Kidney (tissue), 14 donors: ENCODE data around the gene IPPK. TPM values are rescaled to one million over a fixed set of nuclear protein-coding genes. Genes with fewer than 3 reads are reported as not detected.

Experiments used
- DNase-seq, 5 donors: peaks; one replicate each; pipeline ENCODE4 v3.0.0-alpha.2; 2013 to 2020
- FAIRE-seq: peaks from 2 replicates; lab custom pipeline; 2012; peaks lifted over from hg19 to GRCh38; lab: Jason Lieb, UNC
- H3K27ac ChIP-seq, 2 donors: one replicate each; pipeline ENCODE4 v1.7.0; 2013; ENCODE audit warnings: low read depth in 2 of 2, low read length in 2 of 2, inconsistent platforms in 1 of 2
- H3K27me3 ChIP-seq: one replicate; pipeline ENCODE4 v1.7.1; 2013; ENCODE audit warnings: low read length, inconsistent platforms; ENCODE audit not compliant: control insufficient read depth, insufficient read depth
- H3K36me3 ChIP-seq, 3 donors: one replicate each; pipeline versions ENCODE4 v1.7.0 to v1.7.1; 2013; ENCODE audit warnings: low read length in 3 of 3, control low read depth in 1 of 3, inconsistent platforms in 1 of 3; ENCODE audit not compliant: insufficient read depth in 3 of 3, control insufficient read depth in 2 of 3
- H3K4me1 ChIP-seq, 3 donors: one replicate each; pipeline versions ENCODE4 v1.7.0 to v1.7.1; 2013; ENCODE audit warnings: low read length in 3 of 3, inconsistent platforms in 1 of 3, low read depth in 1 of 3; ENCODE audit not compliant: control insufficient read depth in 2 of 3, insufficient read depth in 2 of 3
- H3K4me3 ChIP-seq, 3 donors: one replicate each; pipeline versions ENCODE4 v1.7.0 to v1.8.1; 2013; ENCODE audit warnings: low read length in 3 of 3, control low read depth in 1 of 3, inconsistent platforms in 1 of 3
- H3K9ac ChIP-seq, 3 donors: one replicate each; pipeline versions ENCODE4 v1.7.0 to v1.7.1; 2013; ENCODE audit warnings: low read length in 3 of 3, control low read depth in 1 of 3, inconsistent platforms in 1 of 3
- H3K9me3 ChIP-seq, 3 donors: one replicate each; pipeline versions ENCODE4 v1.7.0 to v1.7.1; 2013; ENCODE audit warnings: low read length in 3 of 3, control low read depth in 1 of 3, inconsistent platforms in 1 of 3; ENCODE audit not compliant: control insufficient read depth in 2 of 3, insufficient read depth in 1 of 3
- intact Hi-C: fragments of 100-400 bp; cut with DNase I; formaldehyde crosslinking; loops from one replicate; pipeline ENCODE4 v1.11.1; 2022
- polyA plus RNA-seq: library from polyadenylated mRNA; stranded (reverse); fragments of 350-450 nt; fragmentation: Illumina TruSeq; extraction: RNeasy Lipid Tissue Mini Kit (QIAGEN cat#74804); gene quantifications from one replicate; pipeline ENCODE4 v1.2.3, GENCODE V29; 2014; ENCODE audit warnings: low read depth, low replicate concordance; ENCODE audit not compliant: insufficient read depth
- total RNA-seq: library from RNA; stranded (reverse); fragmentation: NEBNext Ultra II Directional; extraction: Animal tissue kit (Norgen Biotek cat#: 25700); gene quantifications from one replicate; pipeline ENCODE4 v1.2.1, GENCODE V29; 2021
- TF ChIP-seq, protein P1 (sequence below): IDR thresholded peaks from 3 replicates; pipeline ENCODE4 v1.5.1; 2012; ENCODE audit warnings: mild to moderate bottlenecking, moderate library complexity, borderline replicate concordance; ENCODE audit not compliant: insufficient read depth; ENCODE audit errors: extremely low read depth
- donor health status: control.
- donor health status: control.
- donor health status: control.
- donor health status: control.
- donor health status: control.
- donor health status: DM: yes; HTN: yes; CAD: no.
- donor health status: Normal renal cell carcinoma (clear cell type).

The IPPK gene
- total and polyA plus RNA-seq, 2 donors from 2014 or later: 7.3 to 10.2 TPM

DNA sequence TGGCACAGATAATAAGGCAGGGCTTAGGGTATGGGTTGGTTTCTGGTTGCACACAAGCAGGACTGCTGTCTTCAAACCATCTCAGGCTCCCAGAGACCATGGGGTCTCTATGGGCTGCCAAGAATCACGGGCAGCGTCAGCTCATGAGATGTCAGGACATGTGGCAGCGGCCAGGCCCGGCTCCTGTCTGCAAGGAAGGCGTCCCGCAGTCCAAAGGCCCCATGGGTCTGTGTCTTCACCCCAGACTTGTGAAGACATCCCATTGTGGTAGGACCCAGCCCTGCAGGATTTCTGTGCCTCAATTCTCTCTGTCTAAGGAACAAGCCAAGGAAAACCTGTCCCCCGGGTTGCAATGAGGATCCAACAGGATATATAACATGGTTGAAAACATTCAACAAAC lies 32.6 kb downstream of the IPPK start:
- no peak for FAIRE-seq
- peaks cover 0 to 3% (median 0%) of the 10 kb centered on the region in 3 donors for H3K4me1 ChIP-seq
- intact Hi-C loops: loop anchor here (10.0 kb wide), 2 partner anchors 303 to 503 kb away; no protein-coding TSS in a partner anchor
- H3K27ac ChIP-seq: no peak overlapping the region
- no peaks in the 10 kb centered on the region for H3K27me3 ChIP-seq
- DNase-seq: no peak
- H3K4me3 ChIP-seq: no peak overlapping the region
- TF ChIP-seq, protein P1, sequence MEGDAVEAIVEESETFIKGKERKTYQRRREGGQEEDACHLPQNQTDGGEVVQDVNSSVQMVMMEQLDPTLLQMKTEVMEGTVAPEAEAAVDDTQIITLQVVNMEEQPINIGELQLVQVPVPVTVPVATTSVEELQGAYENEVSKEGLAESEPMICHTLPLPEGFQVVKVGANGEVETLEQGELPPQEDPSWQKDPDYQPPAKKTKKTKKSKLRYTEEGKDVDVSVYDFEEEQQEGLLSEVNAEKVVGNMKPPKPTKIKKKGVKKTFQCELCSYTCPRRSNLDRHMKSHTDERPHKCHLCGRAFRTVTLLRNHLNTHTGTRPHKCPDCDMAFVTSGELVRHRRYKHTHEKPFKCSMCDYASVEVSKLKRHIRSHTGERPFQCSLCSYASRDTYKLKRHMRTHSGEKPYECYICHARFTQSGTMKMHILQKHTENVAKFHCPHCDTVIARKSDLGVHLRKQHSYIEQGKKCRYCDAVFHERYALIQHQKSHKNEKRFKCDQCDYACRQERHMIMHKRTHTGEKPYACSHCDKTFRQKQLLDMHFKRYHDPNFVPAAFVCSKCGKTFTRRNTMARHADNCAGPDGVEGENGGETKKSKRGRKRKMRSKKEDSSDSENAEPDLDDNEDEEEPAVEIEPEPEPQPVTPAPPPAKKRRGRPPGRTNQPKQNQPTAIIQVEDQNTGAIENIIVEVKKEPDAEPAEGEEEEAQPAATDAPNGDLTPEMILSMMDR: no peak
- no peaks in the 10 kb centered on the region for H3K9me3 ChIP-seq
- H3K36me3 ChIP-seq: peaks cover 0 to 55% (median 15%) of the 10 kb centered on the region in 3 donors
- H3K9ac ChIP-seq: no peak overlapping the region

DNA sequence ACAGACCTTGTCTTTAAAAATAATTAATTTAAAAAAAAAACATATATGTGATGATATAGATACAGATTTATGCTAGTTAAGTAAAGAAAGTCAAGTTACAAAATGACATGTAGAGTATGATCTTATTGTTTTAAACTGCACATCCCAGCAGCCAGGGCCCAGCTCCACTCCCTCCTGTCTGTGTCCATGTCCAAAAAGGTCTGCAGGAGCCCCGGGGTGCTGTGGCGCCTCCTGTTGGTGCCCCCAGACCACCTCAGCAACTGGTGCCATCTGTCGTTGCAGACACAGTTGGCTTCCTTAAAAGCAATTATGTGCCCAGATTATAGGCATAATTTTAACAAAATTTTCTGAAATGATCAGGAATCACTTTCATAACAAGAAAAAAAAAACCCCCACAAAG lies 33.3 kb downstream of the IPPK start:
- FAIRE-seq (no peak), DNase-seq (no peak)
- Histone ChIP-seq H3K4me1 (peaks cover 0 to 3% (median 0%) of the 10 kb centered on the region in 3 donors), H3K9ac (no peak overlapping the region), H3K9me3 (no peaks in the 10 kb centered on the region), H3K27me3 (no peaks in the 10 kb centered on the region), H3K4me3 (no peak overlapping the region), H3K27ac (no peak overlapping the region), H3K36me3 (peaks cover 0 to 57% (median 13%) of the 10 kb centered on the region in 3 donors)
- TF ChIP-seq, protein P1: no peak
- intact Hi-C loops: loop anchor here (10.0 kb wide), 2 partner anchors 302 to 502 kb away; no protein-coding TSS in a partner anchor

DNA sequence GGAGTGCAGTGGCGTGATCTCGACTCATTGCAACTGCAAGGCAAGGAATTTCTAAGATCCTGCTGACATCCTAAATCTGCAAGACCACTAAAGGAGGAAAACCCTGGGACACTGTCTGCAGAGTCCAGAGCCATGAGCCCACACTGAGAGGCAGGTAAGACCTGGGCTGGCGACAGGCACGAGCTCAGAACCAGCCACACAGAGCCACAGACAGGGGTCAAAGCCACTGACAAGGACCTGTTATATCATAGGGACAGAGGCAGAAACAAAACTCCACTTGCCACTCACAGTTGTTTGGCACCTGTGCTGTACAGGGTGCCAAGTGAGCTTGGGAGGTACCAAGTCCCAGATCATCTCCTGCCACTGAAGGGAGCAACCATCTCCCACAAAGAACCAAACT lies 34.2 kb downstream of the IPPK start:
- H3K9me3 ChIP-seq: no peaks in the 10 kb centered on the region
- FAIRE-seq (no peak), DNase-seq (no peak)
- no peak overlapping the region for H3K4me3 ChIP-seq
- peaks cover 0 to 53% (median 7%) of the 10 kb centered on the region in 3 donors for H3K36me3 ChIP-seq
- intact Hi-C loops: loop anchor here (10.0 kb wide), 2 partner anchors 301 to 501 kb away; no protein-coding TSS in a partner anchor
- H3K27me3 ChIP-seq: no peaks in the 10 kb centered on the region
- TF ChIP-seq, protein P1: no peak
- no peak overlapping the region for H3K9ac ChIP-seq
- no peak overlapping the region for H3K27ac ChIP-seq
- H3K4me1 ChIP-seq: peaks cover 0 to 3% (median 0%) of the 10 kb centered on the region in 3 donors
